ENCODE data around the gene SWI5. TPM values are rescaled to one million over a fixed set of nuclear protein-coding genes. Genes with fewer than 3 reads are reported as not detected.

The SWI5 gene
- total RNA-seq, 1 donor from 2014 or later, result 15.8 TPM

DNA sequence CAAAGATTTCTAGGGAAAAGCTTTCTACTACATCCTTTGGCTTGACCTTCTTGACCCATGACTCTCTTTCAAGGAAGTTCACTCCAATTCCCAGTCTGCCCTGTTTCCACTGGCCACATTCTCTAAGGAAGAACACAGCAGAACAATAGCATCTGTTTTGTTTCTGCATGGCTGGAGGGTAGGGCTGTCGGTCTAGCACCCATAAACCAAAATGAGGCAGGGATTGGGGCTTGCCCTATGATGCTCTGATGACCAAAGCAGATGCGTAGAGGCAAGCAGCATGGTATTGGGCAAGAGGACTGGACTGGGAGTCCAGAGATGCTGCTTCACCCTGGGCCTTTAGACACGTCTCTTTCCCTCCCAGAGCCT lies 24.4 kb upstream of the SWI5 start:
- peak in 1 of 2 donors; percentile 37 for DNase-seq (ENCODE audit: low read depth in 2 of 2)

DNA sequence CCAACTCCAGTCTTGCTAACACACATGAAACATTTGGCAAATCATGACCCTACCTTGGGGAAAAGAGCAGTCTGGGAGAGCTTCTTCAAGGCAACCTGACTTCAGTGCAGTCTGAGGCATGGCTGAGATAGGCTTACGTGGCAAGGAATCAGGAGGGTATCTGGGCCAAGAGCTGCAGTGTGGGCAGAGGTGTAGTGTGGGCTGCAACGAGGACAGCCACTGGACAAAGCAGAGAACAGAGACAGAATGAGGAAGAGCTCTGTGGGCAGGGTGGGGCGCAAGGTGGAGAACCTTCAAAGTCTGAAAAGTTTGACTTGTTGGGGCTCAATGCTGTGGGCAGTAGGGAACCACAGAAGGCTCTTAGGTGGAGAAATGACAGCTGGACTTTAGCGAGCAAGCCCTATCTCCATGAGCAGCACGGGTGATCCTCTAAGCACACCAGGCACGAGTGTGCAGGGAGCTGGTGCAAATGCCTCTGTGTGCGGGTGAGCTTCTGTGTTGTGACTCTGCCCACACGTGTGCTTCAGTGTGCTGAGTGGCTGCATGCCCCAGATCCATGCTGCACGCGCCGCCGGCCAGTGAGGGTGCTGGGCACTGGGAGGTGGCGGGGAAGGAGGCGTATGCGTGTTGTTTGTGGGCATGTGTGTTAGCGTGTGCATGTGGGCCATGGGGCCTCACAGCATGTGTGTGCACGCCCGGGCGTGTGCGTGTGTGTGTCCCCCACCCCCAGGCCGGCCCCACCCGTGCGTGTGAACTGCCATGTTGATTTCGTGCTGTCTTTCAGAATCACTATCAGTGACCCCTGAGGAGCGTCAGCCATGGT lies 23.5 kb upstream of the SWI5 start:
- no peak for DNase-seq (ENCODE audit: low read depth in 2 of 2)

DNA sequence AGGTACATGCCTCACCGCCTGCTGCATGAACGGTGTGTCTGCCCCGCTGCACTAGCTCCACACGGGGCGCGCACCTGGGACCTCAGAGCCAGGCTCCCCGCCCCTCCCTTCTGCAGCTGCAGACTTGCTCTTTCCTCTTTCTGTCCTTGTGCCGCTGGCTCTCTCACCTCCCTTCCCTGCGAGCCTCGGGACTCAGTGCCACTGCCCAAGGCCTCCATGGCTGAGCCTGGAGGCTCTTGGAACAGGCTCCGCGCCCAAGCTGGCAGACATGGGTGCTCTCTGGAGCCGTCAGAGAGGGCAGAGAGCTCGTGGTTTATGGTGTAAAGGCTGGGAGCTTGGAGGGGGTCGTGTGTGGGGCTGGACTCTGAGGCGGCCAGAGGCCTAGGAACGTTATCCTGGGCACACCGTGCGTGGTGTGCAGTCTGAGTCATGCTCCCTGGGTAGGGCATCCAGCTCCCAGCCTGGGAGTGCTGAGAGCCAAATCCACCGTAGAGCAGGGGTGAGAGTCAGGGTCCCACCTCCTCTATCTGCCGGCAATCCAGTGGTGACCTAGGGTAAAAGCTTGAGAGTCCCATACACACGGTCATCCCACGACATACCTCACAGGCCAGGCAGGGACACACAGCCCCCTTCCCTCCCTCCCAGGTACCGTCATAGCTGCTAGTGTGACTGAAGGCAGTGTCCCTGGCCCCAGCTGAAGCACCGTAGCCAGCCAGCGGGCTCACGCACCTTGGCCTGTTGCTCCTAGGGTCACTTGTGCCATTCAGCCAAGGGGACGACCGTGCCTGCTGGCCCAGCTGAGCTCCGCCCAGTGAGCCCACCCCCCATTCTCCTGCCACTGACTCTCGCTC lies 22.7 kb upstream of the SWI5 start:
- DNase-seq (ENCODE audit: low read depth in 2 of 2), result no peak

DNA sequence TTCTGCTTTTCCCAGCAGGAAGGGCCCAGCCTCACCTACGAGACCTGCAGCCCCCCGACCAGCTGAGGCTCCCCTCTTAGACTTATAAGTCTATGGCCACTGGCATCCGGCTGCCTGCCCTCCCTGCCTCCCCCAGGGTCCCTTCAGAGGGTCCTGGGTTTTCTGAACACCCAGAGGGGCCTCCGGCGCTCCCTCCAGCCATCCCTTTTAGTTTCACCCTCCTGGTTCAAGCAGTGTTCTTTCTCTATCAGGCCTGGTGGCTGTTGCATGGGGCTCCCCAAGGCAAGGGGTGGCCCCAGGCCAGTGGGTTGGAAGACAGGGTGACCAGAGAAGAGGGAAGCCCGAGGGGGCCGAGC lies 22.1 kb upstream of the SWI5 start:
- DNase-seq (ENCODE audit: low read depth in 2 of 2), result no peak

DNA sequence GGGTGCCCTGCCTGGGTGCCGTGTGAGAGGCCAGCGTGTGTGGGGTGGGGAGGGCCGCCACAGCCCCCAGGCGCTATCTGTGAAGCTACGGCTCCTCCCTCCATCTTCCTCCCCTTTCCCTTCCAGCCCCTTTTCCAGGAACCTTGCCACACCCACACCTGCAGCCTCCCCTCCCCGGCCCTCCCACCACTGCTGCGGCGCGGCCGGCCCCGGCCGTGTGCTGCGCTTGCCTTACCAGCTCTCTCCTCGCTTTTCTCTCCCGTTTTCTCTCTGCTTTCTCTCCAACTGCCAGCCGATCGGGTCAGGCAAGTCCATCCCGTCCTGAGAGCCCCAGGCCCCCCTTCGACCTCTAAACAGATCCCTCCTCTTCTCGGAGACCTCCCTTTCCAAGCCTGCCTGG lies 21.7 kb upstream of the SWI5 start:
- DNase-seq (ENCODE audit: low read depth in 2 of 2), result no peak

DNA sequence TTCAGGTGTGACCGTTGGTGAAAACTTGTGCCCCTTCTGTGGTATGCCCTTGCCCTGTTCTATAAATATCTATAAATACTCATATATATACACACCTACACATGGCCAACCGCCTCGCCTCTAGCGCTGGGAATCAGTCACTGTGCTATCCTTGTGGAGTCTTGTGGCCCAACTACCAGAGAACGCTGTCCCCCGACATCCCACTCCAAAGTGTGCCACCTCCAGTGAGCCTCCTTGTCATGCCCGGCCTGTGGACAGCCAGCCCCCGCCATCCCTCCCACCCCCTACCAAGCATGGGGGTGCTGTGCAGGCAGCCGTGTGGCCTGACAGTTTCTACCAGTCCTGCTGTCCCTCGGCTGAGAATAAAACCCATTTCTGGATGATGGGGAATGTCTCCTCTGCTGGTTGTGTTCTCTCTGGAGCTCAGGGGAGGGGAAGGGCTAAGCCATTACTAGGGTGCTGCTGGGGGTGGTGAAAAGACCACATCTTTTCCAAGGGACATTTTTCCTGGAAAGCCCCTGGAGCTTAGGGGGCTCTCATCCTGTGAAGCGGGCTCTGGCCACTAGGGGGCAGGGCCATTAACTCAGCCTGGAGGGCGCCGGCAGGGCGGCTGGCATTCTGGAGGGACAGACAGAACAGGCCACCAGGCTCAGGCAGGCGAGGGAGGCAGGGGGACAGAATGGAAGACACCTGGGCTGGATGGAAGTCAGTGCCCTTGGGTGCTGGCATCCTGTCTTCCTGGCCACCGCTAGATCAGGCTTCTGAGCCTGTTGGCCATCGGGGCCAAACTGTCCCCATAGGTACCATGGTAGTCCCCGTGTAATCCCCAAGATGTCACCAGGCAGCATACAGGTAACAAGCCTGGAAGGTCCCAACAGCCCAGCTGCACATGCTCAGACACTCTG lies 21.0 kb upstream of the SWI5 start:
- peak in 1 of 2 donors; percentile 65 for DNase-seq (ENCODE audit: low read depth in 2 of 2)

DNA sequence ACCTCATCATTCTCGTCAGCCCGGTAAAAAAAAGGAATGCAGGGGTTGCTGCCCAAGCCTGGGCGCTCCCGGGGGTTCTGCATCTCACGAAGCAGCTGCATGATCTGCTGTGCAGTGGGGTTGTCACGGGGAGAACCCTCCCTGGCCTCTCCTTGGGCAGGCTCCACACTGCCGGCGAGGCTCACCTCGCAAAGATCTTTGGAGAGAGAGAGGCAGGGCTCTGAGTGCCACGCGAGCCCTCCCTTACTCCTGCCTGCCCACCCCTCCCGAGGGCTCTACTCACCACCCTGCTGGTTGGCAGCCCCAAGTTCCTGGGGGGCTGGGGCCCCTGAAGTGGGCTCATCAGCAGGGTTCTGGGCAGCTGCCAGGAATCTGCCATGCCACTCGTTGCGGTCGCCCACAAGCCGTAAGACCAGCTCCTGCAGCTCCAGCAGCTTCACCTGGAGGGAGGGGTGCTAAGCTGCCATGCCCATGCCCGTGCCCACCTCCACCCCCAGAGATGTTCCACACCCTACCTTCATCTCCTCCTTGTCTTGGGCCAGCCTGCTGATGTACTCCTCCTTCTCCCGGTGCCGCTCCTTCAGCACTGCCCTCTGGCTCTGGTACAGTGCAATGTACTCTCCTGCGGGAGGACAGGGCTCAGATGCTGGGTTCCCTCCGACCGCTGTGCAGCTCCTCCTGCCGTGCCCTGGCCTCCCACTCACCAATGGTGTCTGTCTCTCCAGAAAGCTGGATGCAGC lies 18.8 kb upstream of the SWI5 start:
- DNase-seq (ENCODE audit: low read depth in 2 of 2), result no peak

DNA sequence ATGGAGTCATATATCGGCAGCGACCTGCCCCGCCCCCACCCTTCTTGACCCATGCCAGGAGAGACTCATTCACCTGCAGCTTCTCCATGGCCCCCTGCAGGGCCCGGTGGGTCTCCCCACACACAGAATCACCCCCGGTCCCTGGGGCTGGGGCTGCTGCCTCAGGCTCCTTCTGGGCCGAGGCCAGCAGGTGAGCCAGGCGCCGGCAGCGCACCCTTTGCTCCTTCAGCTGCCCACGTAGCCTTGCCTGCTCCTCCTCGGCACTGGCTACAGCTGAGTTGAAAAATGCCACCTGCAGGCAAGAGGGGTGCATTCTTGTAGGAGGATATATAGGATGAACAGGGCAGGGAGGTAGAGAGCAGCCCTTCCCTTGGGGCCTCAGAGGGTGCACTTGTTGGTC lies 18.2 kb upstream of the SWI5 start:
- no peak for DNase-seq (ENCODE audit: low read depth in 2 of 2)

DNA sequence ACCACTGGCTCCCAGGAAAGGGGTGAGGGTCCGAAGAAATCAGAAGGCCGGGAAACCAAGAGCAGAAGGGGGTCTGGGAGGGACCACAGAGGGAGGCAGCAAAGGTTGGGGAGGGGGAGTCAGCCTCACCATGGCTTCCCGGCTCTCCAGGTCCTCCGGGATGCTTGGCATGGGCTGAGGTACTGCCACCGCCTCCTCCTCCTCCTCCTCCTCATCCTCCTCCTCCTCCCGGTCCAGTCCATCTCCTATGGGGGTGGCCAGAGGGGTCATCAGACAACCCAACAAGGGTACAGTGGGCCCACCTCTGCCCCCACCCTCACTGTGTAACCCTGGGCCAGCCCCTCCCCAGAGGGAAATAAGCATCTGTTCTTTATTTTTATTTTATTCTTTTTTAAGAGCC lies 17.8 kb upstream of the SWI5 start:
- no peak for DNase-seq (ENCODE audit: low read depth in 2 of 2)

DNA sequence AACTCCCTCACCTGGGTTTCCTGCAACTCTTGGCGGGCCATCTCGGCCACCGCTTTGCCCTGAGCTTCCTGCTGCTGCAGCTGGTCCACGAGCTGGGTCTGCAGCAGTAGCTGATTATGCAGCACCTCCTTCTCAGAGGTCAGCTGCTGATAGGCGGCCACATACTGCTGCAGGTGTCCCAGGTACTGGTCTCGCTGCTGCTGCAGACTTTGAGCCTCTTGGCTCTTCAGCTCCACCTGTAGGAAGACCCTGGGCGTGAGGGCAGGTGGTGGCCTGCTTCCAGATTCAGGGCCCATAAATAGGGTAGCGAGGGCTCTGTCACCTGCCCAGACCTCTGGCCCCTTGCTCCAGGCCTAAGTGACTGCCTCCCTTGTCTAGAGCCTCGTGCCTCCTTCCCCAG lies 16.9 kb upstream of the SWI5 start:
- no peak for DNase-seq (ENCODE audit: low read depth in 2 of 2)

DNA sequence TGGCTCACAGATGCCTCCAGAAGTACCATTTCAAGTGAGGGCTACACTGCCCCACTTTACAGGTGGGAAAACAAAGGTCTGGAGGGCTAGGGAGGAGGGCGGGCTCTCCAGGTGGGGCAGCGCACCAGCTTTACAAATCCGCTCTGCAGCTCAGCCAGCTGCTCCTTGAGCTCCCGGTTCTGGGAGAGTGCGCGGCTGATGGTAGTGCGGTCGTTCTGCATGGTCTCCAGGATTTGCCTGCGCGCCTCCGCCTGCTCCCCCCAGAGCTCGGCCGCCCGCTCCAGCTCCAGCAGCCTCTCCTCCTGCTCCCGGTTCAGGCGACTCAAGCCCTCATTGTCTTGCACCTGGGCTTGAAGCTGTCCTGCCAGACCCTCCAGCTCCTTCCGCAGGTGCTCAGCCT lies 15.7 kb upstream of the SWI5 start:
- no peak for DNase-seq (ENCODE audit: low read depth in 2 of 2)

DNA sequence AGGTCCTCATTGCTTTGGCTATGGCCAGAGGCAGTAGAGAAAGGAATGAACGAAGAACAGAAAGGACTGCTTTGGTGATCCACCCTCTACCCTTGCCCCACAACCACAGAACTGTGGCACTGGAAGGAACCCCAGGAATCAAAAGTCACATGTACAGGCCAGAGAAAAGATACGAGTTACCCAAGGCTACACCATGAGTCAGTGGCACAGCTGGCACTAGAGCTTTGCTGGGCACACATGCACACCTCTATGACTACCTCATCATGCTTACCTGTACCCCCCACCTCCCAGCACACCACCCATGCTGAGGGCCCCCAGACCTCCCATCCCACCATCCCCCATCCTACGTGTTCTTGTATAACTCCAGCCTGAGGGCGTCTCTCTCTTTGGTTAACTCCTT lies 13.4 kb upstream of the SWI5 start:
- DNase-seq (ENCODE audit: low read depth in 2 of 2), result no peak

DNA sequence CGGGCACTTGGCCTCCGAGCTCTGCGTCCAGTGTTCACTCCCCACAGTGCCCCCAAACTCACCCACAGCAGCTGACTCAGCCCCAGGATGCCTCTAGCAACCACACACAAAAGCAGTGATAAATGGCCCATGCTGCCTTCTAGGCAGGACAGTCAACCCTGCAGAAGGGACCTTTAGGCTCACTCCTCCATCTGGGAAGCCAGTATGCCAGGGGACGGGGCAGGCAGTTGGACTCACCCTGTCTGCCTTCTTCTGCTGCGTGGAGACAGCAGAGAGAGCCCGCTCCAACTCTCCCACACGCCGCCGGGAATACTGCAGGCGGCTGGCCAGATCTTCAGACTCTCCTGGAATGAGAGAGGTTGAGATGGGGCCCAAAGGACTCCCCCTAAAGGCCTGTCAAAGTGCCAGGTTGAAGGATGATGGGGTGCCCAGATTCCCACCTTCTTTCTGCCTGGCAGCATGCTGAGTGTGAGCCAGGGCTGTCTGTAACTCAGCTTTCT lies 10.7 kb upstream of the SWI5 start:
- no peak for DNase-seq (ENCODE audit: low read depth in 2 of 2)

DNA sequence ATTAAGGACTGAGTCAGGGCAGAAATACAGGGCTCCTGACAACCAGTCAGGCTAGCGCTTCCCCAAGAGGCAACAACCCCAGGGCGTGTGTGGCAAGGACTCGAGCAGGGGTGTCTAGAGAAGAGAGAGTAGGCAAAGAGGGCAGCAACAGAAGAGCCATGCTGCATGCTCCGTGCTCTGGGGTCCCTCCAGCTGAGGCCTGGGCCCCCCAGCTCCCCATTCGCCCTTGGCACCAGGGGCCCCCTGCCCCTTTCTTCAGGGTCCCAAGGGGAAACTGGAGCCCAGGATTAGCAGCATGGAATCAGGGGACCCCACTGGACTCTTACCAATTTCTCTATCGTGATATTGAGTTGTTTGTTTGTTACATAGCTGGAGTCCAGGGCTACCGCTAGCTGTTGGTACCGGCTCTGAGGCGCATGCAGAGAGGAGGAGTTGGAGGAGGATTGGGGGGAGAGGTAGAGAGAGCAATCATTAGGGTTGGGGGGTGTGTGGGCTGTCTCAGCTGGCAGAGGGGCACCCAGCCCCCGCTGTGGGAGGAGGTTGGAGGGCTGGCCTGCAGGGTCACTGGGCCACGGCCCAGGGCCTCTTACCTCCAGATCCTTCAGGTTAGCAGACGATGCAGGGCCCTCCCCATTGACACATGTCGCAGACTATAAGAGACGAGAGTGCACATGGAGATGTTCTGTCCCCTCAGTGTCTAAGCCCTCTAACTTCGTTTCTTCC lies 9.0 kb upstream of the SWI5 start:
- DNase-seq (ENCODE audit: low read depth in 2 of 2), result no peak

DNA sequence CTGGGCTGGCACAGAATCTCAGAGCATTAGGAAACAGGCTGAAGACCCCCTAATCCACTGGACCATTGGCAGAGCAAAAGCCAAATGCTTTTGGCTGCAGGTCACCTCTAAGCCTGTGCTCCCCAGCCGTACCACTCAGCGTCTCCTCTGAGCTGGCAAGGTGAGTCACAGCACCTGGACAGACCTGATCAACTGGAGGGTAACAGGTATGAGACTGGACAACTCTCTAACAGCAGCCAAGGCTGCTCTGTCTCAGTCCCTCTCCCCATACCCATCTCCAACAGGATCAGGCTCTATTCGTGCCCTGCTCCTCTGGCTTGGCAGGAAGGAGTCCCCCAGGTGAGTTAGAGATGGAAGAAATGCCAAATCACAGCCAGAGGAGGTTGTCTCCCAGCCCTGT lies 5.0 kb upstream of the SWI5 start:
- DNase-seq (ENCODE audit: low read depth in 2 of 2), result no peak

DNA sequence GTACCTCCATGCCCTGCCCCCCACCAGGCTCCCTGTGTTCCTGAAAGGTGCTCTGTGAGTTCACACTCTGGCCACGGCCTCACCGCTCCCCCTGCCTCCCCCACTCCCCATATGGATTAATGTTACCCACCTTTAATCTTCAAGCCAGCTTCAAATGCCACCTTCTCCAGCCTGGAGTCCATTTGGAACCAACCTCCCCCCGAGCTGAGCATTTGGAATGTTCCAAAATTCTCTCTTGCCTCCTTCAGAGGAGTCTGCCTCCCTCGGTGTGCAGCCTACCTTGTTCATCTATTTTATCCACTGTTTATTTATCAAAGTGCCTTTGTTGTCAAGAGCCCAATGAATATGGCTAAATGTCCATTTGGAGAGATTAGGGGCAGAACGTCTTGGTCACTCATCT lies 4.6 kb upstream of the SWI5 start:
- no peak for DNase-seq (ENCODE audit: low read depth in 2 of 2)

DNA sequence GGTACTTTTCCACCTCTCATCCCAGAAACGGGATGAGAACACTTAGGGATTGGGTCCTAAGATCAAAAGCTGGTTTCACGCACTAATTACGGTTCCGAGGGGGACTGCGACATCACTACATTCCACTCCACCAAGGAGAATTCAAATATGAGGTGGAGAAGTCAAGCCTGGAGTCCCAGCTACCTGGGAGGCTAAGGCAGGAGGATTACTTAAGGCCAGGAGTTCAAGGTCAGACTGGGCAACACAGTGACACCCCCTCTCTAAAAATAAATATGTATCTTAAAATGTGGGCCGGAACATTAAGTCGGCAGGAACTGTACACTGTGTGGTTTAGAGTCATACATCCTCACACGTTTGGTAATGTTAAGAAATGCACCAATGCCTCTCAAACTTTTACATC lies 1.8 kb upstream of the SWI5 start:
- DNase-seq (ENCODE audit: low read depth in 2 of 2), result no peak

DNA sequence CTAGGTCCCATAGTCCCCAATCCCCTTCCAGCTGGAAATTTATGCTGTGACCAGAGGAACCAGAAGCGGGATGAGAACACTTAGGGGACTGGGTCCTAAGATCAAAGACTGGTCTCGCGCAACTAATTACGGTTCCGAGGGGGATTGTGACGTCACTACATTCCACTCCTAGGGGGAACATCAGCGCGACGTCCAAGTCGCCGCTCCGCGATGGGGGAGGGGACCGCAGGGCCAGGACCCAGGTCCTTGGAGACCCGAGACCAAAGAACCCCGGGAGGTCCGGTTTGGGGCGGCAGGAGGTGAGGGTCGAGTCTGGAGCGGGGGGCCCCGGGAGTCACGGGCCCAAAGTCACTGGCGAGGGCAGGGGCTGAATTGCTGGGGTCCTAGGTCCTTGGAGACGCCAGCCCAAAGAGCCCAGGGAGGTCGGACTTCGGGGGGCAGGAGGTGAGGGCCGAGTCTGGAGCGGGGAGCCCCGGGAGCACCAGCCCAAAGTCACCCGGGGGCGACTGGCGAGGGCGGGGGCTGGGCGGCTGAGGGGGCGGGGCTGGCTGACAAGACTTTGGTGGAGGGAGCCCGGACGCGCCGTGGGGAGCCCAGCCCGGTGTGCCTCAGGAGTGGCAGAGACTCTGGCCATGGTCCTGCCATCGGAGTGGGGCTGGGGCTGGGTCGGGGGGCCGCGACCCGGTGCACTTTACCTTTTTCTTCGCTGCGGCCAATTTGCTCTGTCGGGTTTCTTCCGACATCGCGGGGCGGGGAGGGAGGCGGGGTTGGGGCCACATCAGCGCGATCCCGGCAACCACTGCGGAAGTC lies 673 bp upstream of the SWI5 start, which contains the start of gene GOLGA2:
TSS of gene GOLGA2 (minus strand) at position 810 of the 810 bp plus-strand sequence. CDS start at position 779, 31 bp downstream.
- peak; percentile 43 to 66 for DNase-seq (ENCODE audit: low read depth in 2 of 2)

DNA sequence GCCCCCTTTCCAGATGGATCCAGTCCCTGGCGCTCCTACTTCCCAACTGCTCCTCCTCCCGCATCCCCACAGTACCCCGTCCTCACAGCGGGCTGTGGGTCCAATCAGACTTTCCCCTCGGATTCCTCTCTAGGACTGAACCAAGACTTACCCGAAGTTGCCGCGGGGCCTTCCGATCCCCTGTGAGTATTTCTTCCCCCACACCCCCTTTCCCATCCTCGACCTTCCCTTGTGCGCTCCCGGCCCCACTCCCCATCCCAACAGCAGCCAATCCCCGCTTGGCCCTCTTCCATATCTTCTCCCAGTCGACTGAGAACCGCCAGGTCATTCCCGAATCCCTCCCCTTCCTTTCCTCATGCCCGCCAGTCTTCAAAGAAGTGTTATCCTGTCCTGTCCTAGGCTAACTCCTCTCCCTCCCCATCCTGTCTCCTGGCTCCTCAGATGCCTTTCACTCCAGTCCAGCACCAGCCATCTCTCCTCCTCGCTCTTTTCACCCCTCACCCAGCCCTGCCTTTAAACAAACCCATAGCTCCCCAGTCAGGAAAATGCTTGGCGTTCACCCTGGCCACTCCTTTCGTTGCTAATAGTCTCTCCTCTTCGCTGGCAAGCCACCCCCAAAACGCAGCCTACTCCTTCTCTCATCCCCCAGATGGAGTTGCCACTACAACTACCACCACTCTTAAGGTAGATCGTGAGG lies 646 bp downstream of the SWI5 start:
- DNase-seq (ENCODE audit: low read depth in 2 of 2), result peak in 1 of 2 donors; percentile 48

Data from dermis microvascular lymphatic vessel endothelial cell (primary cell).